NCI-H187 (cell line): Measurements from ENCODE around the gene MAML1.
"Not testable (repeated sequence)": the region's sequence is repeated elsewhere in the genome, so short reads cannot be mapped to it uniquely, and the experiment has no call there.

Source experiments
- DNase-seq, 2 experiments: peaks; one replicate each; lab custom pipeline; 2025; lab: John Stamatoyannopoulos, UW

Gene MAML1

GRCh38 chr5:179732412-179732917, at the start of gene MAML1:
MAML1 (plus strand) TSS chr5:179732822; CDS start chr5:179733113, 291 bp downstream.
- DNase-seq: peak; percentile 97 to 98

- not testable (repeated sequence) for DNase-seq
Measured at GRCh38 chr5:179689212-179689611, 43.4 kb upstream of the MAML1 start.

- no peak for DNase-seq
Measured at GRCh38 chr5:179694561-179694960, 38.1 kb upstream of the MAML1 start.

GRCh38 chr5:179696603-179697002, 36.0 kb upstream of the MAML1 start:
- no peak for DNase-seq

GRCh38 chr5:179697108-179697507, 35.5 kb upstream of the MAML1 start:
- no peak for DNase-seq

GRCh38 chr5:179697543-179697942, 35.1 kb upstream of the MAML1 start:
- not testable (repeated sequence) for DNase-seq

- peak; percentile 90 to 94 for DNase-seq
Measured at GRCh38 chr5:179697993-179698934, 34.4 kb upstream of the MAML1 start.

GRCh38 chr5:179698935-179699615, 33.5 kb upstream of the MAML1 start, which contains the start of gene CANX:
CANX (plus strand) TSS chr5:179698967; CDS start chr5:179705682, 6,715 bp downstream.
- no peak for DNase-seq

- DNase-seq: no peak
Measured at GRCh38 chr5:179699616-179700237, 32.9 kb upstream of the MAML1 start.

GRCh38 chr5:179700401-179700918, 32.2 kb upstream of the MAML1 start:
- DNase-seq: no peak

- no peak for DNase-seq
Measured at GRCh38 chr5:179716286-179716685, 16.3 kb upstream of the MAML1 start.

- no peak for DNase-seq
Measured at GRCh38 chr5:179720222-179720621, 12.4 kb upstream of the MAML1 start.

- no peak for DNase-seq
Measured at GRCh38 chr5:179724163-179724562, 8.5 kb upstream of the MAML1 start.

- no peak for DNase-seq
Measured at GRCh38 chr5:179727106-179727505, 5.5 kb upstream of the MAML1 start.

- DNase-seq: no peak
Measured at GRCh38 chr5:179729303-179729702, 3.3 kb upstream of the MAML1 start.

- no peak for DNase-seq
Measured at GRCh38 chr5:179729727-179730126, 2.9 kb upstream of the MAML1 start.

- DNase-seq: no peak
Measured at GRCh38 chr5:179730356-179730755, 2.3 kb upstream of the MAML1 start.

- no peak for DNase-seq
Measured at GRCh38 chr5:179730852-179731251, 1.8 kb upstream of the MAML1 start.

GRCh38 chr5:179731791-179732411, 721 bp upstream of the MAML1 start:
- no peak for DNase-seq

- DNase-seq: peak in 1 of 2 experiments; percentile 43
Measured at GRCh38 chr5:179732918-179733771, 523 bp downstream of the MAML1 start.

GRCh38 chr5:179733772-179734126, 1.1 kb downstream of the MAML1 start:
- no peak for DNase-seq
